GM11168 (cell line): ENCODE measurements around the gene LSP1.
"Not testable (repeated sequence)": the region's sequence is repeated elsewhere in the genome, so short reads cannot be mapped to it uniquely, and the experiment has no call there.

Source experiments
- in situ Hi-C: fragments of 300-500 bp; cut with MboI; formaldehyde crosslinking; loops from one replicate; pipeline ENCODE4 v1.12.0; 2022; ENCODE audit warnings: low sequenced_read_pairs; ENCODE audit not compliant: unreplicated experiment

Gene LSP1, protein sequence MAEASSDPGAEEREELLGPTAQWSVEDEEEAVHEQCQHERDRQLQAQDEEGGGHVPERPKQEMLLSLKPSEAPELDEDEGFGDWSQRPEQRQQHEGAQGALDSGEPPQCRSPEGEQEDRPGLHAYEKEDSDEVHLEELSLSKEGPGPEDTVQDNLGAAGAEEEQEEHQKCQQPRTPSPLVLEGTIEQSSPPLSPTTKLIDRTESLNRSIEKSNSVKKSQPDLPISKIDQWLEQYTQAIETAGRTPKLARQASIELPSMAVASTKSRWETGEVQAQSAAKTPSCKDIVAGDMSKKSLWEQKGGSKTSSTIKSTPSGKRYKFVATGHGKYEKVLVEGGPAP

DNA sequence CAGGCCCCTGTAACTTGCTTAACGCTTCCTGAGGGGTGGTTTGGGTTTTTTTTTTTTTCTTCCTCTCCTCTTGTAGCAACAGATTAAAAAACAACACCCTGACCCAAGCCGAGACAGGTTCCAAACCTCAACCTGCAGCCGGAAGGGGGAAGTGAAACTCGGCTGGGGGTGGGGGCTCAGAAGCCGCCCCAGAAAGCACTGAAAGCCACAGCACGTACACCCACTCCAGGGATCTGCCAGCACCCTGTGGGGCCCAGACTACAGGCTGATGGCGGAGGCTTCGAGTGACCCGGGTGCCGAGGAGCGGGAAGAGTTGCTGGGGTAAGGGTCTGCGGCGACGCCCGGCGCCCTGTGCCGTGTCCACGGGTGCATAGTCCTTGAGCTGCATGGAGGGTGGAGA, at the start of gene LSP1:
TSS of gene LSP1 (plus strand) at position 208 of the 400 bp plus-strand sequence. CDS start at position 269, 61 bp downstream.
- in situ Hi-C loops = loop anchor here (5.0 kb wide), 1 partner anchor 64 kb away; the partner anchor contains the start of gene TNNT3

DNA sequence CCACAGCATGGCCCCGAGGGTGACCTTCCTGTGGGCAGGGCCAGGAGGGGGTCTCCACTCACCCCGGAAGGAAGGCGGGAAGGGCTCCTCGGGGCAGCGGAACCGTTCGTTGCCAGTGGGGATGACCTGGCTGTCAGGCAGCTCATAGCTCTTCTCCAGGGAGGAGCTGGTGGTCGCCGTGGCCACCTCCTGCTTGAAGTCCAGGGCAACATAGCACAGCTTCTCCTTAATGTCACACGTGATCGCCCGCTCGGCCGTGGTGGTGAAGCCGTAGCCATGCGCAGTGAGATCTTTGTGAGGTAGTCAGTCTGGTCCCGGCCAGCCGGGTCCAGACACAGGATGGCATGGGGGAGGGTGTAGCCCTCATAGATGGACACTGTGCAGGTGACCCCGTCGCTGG, 49.6 kb upstream of the LSP1 start:
- in situ Hi-C loops = no loop called here

DNA sequence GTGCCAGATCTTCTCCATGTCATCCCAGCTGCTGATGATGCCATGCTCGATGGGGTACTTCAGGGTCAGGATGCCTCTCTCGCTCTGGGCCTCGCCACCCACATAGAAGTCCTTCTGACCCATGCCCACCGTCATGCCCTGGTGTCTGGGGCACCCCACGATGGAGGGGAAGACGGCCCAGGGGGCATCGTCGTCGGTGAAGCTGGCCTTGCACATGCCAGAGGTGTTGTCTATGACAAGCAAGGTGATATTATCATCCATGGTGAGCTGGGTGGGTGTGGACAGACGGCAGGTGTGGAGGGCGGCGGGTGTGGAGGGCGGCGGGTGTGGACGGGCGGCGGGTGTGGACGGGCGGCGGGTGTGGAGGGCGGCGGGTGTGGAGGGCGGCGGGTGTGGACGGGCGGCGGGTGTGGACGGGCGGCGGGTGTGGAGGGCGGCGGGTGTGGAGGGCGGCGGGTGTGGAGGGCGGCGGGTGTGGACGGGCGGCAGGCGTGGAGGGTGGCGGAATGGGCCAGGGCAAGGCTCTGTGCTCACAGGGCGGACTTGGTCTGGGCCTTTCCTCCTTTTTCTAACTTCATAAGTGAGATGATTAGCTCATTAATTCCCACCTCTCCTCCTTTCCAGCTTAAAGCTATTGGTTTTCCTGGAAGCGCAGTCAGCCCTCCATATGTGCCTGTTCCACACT, 48.9 kb upstream of the LSP1 start:
- in situ Hi-C loops = not testable (repeated sequence)

DNA sequence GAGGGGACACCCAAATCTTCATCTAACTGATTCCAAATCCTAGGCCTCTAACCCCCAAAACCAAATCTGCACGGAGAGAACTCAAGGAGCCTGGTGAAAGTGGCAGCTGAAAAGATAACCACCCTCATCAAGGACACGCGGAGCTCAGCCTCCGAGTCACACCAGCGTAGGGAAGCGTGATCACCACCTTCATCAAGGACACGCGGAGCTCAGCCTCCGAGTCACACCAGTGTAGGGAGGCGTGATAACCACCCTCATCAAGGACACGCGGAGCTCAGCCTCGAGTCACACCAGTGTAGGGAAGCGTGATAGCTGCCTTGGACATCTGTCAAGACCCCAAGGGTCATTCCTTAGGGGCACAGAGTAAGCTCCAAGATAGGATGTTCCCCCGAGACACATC, 47.4 kb upstream of the LSP1 start:
- in situ Hi-C loops = no loop called here

DNA sequence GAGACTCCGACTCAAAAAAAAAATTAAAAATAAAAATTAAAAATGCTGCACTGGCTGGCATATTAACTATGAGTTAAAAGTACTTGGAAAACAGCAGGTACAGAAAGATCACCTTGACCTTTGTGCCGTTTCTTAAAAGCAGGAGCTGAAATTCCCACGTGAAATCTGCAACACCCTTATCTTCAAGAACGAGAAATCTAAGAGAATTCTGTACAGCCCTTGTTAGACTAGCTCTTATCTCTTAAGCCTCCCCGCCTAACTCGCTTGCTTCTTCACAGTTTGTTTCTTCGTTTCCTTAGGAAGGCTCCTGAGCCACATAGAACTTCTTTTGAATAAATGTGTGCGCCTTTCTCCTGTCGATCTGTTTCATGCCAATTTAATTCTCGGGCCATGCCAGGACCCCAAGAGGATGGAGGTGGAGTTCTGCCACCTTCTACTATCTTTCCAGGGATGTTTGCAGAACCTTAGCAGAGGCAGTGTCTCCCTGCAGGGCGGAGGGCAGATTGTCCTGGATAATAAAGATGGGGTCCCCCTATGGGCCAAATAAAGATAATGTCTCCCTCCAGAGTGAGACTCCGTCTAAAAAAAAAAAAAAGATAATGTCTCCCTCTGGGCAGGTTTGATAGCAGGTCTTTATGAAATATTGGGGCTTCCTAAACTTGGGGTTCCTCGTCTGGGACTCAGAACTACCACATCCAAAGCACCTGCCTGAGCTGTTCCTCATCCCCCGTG, 45.5 kb upstream of the LSP1 start:
- in situ Hi-C loops = no loop called here

DNA sequence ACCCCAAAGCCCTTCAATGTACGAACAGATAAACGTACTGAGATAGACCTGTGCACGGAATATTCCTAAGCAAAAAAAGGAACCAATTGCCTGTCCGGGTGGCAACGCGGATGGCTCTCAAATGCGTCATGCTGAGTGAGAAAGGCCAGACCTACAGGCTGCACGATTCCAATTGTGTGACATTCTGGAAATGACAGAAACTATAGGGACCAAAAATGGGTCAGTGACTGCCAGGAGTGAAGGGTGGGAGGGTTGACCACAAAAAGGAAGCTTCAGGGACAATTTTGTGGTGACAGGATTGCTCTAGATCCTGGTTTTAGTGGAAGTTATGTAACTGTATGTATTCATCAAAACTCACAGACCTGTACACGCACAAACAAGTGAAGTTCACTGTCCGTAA, 42.1 kb upstream of the LSP1 start:
- in situ Hi-C loops = loop anchor here (5.0 kb wide), 1 partner anchor 108 kb away; no protein-coding TSS in a partner anchor

DNA sequence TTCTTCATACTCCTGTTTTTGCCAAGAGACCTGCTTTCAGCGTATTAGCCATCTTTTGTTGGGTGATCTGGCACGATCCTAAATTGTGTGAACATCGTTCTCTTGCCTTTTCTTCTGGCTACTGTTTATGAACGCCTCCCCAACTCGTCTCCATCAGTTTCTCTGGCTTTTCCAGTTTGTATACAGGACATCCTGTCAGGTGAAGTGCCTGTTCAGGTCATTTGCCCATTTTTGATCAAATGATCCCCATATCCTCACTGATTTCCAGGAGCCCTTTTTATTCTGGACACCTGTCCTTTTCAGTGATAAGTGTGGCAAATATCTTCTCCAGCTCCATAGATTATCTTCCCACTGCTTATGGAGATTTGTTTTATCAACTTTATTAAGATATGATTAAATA, 40.6 kb upstream of the LSP1 start:
- in situ Hi-C loops = loop anchor here (5.0 kb wide), 1 partner anchor 110 kb away; no protein-coding TSS in a partner anchor

DNA sequence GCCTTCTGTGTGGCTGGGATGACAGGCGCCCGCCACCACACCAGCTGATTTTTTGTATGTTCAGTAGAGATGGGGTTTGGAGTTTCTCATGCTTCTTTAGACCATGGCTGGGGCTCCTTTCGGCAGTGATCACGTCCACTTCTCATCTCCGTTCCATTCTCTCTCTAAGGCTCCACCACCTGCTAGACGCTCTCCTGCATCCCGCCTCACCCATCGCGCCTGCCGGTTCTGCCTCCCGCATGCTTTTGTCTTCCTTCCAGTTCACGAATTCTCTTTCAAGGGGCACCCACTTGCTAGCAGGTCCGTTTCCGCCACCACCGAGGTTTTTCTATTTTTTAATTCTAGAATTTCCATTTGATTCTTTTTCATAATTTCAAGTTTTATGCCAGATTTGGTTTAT, 40.1 kb upstream of the LSP1 start:
- in situ Hi-C loops = loop anchor here (5.0 kb wide), 1 partner anchor 110 kb away; no protein-coding TSS in a partner anchor

DNA sequence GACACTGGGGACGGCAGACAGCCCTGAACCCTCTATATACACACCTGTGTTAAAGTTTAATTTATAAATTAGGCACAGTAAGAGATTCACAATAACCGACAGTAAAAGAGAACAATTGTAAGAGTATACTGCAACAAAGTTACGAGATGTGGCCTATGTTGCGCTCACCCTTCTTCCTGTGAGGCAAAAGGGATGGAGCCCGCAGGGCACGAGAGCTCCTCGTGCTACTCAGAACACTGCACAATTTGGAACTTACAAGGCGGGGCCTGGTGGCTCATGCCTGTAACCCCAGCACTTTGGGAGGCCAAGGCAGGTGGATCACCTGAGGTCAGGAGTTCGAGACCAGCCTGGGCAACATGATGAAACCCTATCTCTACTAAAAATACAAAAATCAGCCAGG, 39.5 kb upstream of the LSP1 start:
- in situ Hi-C loops = loop anchor here (5.0 kb wide), 1 partner anchor 111 kb away; no protein-coding TSS in a partner anchor

DNA sequence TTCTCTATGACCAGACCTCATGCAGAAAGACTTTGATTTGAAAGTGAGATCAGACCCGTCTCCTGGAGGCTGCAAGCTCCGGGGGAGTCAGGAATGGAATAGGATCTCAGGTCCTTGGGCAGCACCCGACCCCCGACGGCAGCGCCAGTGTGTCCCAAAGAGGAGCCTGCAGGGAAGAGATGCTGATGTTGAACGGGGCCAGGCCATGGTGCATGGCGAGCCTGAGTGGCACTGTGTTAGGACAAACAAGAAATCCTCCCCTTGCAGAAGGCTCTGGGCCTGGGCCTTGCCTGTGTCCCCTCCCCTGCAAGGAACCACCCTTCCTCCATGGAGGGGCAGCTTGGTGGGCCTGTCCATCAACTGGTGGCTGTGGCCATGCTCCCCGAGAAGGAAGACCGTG, 38.2 kb upstream of the LSP1 start:
- in situ Hi-C loops = loop anchor here (5.0 kb wide), 1 partner anchor 112 kb away; no protein-coding TSS in a partner anchor

DNA sequence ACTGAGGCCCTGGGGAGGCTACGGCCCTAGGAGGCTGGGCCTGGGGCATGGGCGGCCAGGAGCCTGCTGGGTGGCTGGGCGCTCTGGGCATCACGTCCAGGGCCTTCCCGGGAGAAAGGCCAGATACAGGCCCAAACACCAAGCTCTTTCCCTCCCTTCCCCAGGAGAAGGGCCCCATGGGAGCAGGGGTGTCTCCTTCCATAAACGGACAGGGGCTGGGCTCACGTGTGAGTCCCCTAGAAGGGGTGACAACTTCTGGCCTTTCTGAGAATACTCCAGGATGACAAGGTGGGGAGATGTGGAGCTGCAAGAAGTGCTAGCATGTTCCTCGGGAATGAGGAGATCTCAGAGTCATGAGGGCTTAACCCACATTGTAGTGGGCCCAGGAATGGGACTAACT, 37.6 kb upstream of the LSP1 start:
- in situ Hi-C loops = no loop called here

DNA sequence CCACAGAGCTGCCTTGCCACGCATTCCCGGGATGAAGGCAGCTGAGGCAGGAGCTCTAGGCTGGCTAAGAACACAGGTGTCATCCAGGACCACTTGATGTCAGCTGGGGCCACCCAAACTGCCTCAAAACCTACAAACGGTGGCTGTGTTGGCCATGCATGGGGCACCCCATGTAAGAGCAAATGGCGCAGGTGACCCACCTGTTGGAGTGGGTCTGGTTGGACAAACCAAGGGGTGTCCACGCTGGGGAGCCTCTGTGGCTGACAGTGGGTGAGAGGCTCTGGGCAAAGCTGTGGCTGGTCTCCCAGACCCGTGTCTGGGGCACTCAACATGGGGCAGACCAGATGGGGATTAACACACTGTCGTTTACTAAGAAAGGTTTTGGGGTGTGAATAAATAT, 37.1 kb upstream of the LSP1 start:
- in situ Hi-C loops = no loop called here

DNA sequence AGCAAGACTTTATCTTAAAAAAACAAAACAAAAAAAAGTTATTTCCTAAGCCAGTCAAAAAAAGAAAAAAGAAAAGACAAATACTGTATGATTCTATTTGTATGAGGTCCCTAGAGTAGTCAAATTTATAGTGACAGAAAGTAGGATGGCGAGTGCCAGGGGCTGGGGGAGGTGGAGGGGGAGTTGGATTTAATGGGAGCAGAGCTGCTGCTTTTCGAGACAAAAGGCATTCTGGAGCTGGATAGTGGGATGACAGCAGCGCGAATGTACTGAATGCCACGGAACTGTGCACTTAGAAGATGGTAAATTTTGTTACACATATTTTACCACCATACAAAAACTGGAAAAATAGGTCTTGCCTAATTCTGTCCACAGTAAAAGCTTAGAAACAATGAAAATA, 35.9 kb upstream of the LSP1 start:
- in situ Hi-C loops = no loop called here

DNA sequence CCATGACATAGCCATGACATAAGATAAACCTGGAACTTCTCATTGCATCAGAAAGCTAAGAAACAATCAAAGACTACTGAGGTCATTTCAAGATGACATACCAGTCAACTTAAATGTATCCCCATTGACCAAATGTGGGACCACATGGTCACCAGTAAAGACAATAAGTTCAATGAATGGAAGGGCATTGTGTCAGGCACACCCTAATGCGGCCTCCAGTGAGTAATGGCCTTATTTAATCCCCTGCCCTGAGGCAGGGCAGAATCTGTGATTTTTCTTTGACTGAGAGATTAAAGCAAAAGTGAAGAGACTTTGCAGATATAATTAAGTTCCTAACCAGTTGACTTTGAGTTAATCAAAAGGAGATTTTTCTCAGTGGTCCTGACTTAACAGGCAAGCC, 35.4 kb upstream of the LSP1 start:
- in situ Hi-C loops = no loop called here

DNA sequence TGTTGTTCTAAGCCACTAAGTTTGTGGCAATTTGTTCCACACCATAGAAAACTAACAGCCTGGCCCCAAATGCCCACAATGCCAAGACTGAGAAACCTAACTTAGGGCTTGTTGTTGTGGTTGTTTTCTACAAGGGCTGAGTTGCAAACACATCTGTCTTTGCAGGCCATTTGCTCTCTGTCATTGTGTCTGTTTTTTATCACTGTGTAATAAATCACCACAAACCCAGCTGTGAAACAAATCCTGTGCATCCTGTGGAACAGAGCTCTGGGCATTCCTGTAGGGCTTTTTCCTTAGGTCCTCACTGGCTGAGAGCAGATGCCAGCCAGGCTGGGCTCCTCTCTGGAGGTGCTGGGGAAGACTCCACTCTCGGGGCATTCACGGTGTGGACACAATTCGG, 33.8 kb upstream of the LSP1 start:
- in situ Hi-C loops = no loop called here

DNA sequence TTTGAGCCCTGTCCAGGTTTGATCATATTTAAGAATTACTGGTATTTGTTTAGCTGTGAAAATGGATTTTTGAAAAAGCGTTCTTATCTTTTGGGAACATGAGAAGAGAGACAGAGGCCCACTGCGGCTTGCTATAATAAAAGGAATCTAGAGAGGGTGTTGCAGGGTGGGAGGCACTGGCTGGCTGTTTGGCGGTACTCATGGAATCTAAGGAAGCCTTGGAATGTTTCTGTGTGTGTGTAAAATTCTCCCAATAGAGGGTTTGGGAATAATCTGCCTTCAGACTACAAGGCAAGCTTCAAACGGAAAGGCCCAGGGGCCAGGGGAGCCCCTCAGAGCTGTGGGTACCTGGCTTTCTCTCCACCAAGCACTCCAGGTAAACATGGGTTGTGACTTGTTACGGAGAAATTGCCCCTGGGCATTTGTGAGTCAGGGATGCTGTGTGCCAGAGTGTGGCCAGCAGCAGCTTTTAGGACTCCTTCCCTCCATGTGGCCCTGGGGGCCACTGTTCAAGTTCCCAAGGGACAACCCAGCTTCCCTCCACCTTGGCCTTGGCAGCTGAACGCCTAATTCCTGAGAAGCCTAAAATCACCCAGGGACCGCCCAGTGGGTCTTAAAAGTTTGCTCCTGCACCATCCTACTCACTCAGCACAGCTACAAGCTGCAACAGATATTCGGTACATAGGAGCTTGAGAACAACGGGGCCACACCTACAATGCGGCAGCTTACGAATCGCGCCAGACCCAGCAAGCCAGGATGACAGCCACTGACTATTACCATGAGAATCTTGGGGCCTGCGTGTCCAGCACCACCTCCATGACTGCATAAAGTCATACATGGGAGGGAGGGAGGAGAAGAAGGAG, 32.2 kb upstream of the LSP1 start:
- in situ Hi-C loops = no loop called here

DNA sequence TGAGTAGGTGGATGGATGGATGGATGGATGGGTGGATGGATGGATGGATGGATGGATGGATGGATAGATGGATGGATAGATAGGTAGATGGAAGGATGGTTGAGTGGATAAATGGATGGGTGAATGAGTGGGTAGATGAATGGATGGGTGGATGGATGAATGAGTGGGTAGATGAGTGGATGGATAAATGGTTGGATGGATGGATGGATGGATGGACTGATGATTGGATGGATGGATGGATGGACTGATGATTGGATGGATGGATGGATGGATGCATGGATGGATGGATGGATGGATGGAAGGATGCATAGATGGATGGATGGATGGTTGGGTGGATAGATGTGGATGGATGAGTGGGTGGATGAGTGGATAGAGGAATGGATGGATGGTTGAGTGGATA, 31.3 kb upstream of the LSP1 start:
- in situ Hi-C loops = no loop called here

DNA sequence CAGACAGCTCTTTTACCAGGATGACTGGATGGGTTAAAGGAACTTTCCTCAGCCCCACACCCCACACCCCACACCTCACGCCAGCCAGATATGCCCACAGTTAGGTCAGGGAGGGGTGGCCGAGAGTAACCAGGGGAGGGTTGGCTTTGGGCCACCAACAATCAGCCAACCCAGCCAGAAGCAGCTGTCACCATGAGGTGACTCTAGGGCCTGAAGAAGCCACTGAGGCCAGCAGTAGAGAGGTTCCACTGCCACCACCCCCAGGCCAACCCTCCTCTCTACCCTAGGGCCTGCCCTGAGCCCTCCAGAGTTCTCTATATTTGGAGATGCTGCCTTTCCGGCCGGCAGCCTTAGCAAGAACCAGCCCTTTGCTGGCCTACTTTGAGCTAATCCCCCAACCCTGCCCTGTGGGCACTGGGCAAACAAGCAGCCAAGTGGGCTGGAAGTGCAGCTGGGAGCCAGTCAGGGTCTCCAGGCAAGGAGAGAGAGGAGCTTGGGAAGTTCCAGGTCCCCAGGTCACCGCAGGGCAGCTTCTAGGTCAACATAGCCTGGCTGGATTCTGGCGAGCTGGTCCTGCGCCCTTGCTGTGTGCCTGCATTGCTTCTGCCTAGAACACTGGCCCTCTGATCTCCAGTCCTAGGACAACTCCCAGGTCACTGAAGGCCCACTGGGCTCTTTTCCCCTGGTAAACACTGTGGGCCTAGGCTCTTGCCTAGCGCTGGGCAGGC, 30.1 kb upstream of the LSP1 start:
- in situ Hi-C loops = no loop called here
